Endothelial cell of umbilical vein (primary cell): ENCODE measurements around the gene RBM15B.

Source experiments
- CTCF ChIP-seq, 2 donors: IDR thresholded peaks; 1 replicate in 1 of 2; 2 replicates in 1 of 2; pipeline ENCODE4 v1.5.1; 2011; ENCODE audit warnings: low read length in 2 of 2, mild to moderate bottlenecking in 2 of 2, moderate library complexity in 2 of 2, control low read depth in 1 of 2, inconsistent platforms in 1 of 2, low read depth in 1 of 2; ENCODE audit not compliant: insufficient read depth in 1 of 2; ENCODE audit errors: extremely low read depth in 1 of 2
- EZH2 ChIP-seq: IDR thresholded peaks from 2 replicates; pipeline ENCODE4 v1.6.1; 2012; ENCODE audit warnings: borderline replicate concordance, low read depth, mild to moderate bottlenecking, moderate library complexity, low read length, inconsistent platforms; ENCODE audit not compliant: severe bottlenecking
- POLR2A ChIP-seq: IDR thresholded peaks from 2 replicates; pipeline ENCODE4 v1.6.1; 2012; ENCODE audit warnings: low read depth, mild to moderate bottlenecking, control low read depth, low read length

- TF ChIP-seq EZH2 (no peak), CTCF (IDR thresholded peaks at IDR 0.05; ENCODE audit: extremely low read depth in 1 of 2, insufficient read depth in 1 of 2, low read depth in 1 of 2, low read length in 2 of 2) (no peak), POLR2A (no peak)
Measured at GRCh38 chr3:51408813-51409212, 17.7 kb downstream of the RBM15B start.
